HepG2 (cell line): Measurements from ENCODE around the gene RPS6KB1. TPM values are rescaled to one million over a fixed set of nuclear protein-coding genes. Genes with fewer than 3 reads are reported as not detected.

Experiments used
- FOXA3 ChIP-seq: IDR thresholded peaks from 2 replicates; pipeline ENCODE4 v1.6.1; 2016; ENCODE audit warnings: missing genetic modification reagents, missing compliant biosample characterization
- GATAD1 ChIP-seq: IDR thresholded peaks from 2 replicates; pipeline ENCODE4 v1.6.1; 2016; ENCODE audit warnings: missing genetic modification reagents, missing compliant biosample characterization
- HOXA7 ChIP-seq: sonication (generic); formaldehyde crosslinking; IDR thresholded peaks from 2 replicates; pipeline ENCODE4 v1.8.1; 2022; ENCODE audit warnings: mild to moderate bottlenecking, missing genetic modification reagents, moderate library complexity
- IRF2 ChIP-seq: IDR thresholded peaks from 2 replicates; pipeline ENCODE4 v1.6.1; 2018; ENCODE audit warnings: missing genetic modification reagents, missing compliant biosample characterization
- KDM3A ChIP-seq: IDR thresholded peaks from 2 replicates; pipeline ENCODE4 v1.6.1; 2018; ENCODE audit warnings: low read depth, missing compliant biosample characterization
- SAP130 ChIP-seq: IDR thresholded peaks from 2 replicates; pipeline ENCODE4 v1.6.1; 2016; ENCODE audit warnings: low read depth
- SKIL ChIP-seq: sonication (generic); formaldehyde crosslinking; IDR thresholded peaks from 2 replicates; pipeline ENCODE4 v1.8.0; 2022; ENCODE audit warnings: missing genetic modification reagents, mild to moderate bottlenecking, moderate library complexity, borderline replicate concordance
- SMAD9 ChIP-seq: sonication (generic); formaldehyde crosslinking; IDR thresholded peaks from 2 replicates; pipeline ENCODE4 v1.5.1; 2020; ENCODE audit warnings: mild to moderate bottlenecking, missing genetic modification reagents
- SMC3 ChIP-seq: IDR thresholded peaks from 2 replicates; pipeline ENCODE4 v1.6.1; 2011; ENCODE audit warnings: low read length, improper control_type of control experiment
- ZNF576 ChIP-seq: sonication (generic); formaldehyde crosslinking; IDR thresholded peaks from 2 replicates; pipeline ENCODE4 v1.4.0; 2020; ENCODE audit warnings: mild to moderate bottlenecking, missing genetic modification reagents
- ZNF607 ChIP-seq: sonication (generic); formaldehyde crosslinking; IDR thresholded peaks from 2 replicates; pipeline ENCODE4 v1.5.1; 2020; ENCODE audit warnings: missing genetic modification reagents, mild to moderate bottlenecking, borderline replicate concordance
- polyA plus RNA-seq, 8 experiments: library from polyadenylated mRNA; depleted of rRNA in 3 of 8; stranded (reverse) in 7 of 8; unstranded in 1 of 8; fragments of >200 nt; fragmentation: Illumina TruSeq in 4 of 8; extraction: Trizol in 4 of 8; gene quantifications; 2 replicates each; pipeline versions ENCODE4 v1.2.1 to v1.2.3, GENCODE V29; 2011 to 2016; ENCODE audit warnings: low read depth in 4 of 8, missing spikeins in 1 of 8, mixed read lengths in 1 of 8; ENCODE audit not compliant: insufficient read depth in 1 of 8
- total RNA-seq, 5 experiments: library from RNA; depleted of rRNA; stranded (reverse); fragments of >200 nt; fragmentation: Illumina TruSeq; extraction: Trizol; gene quantifications; 2 replicates each; pipeline ENCODE4 v1.2.3, GENCODE V29; 2016; ENCODE audit warnings: low read depth in 1 of 5
- TF ChIP-seq, protein P1 (sequence below): sonication (generic); formaldehyde crosslinking; IDR thresholded peaks from 2 replicates; pipeline ENCODE4 v1.4.0; 2020; ENCODE audit warnings: missing genetic modification reagents
- TF ChIP-seq, protein P2 (sequence below): sonication (generic); formaldehyde crosslinking; IDR thresholded peaks from 2 replicates; pipeline ENCODE4 v1.4.0; 2020; ENCODE audit warnings: missing genetic modification reagents
- TF ChIP-seq, protein P3 (sequence below): sonication (generic); formaldehyde crosslinking; IDR thresholded peaks from 2 replicates; pipeline ENCODE4 v1.5.0; 2020; ENCODE audit warnings: mild to moderate bottlenecking, missing genetic modification reagents, moderate library complexity
- TF ChIP-seq, protein P4 (sequence below): sonication (generic); formaldehyde crosslinking; IDR thresholded peaks from 2 replicates; pipeline ENCODE4 v1.4.0; 2020; ENCODE audit warnings: missing genetic modification reagents
- TF ChIP-seq, protein P5 (sequence below): sonication (generic); formaldehyde crosslinking; IDR thresholded peaks from 2 replicates; pipeline ENCODE4 v1.8.0; 2022; ENCODE audit warnings: missing genetic modification reagents, low read depth, mild to moderate bottlenecking, borderline replicate concordance

The RPS6KB1 gene
- total and polyA plus RNA-seq, 2 of the 13 experiments (the other 11 are each of a cell fraction or from before 2014, with no cell fraction given): 16.5 to 42.2 TPM

- TF ChIP-seq, protein P1, sequence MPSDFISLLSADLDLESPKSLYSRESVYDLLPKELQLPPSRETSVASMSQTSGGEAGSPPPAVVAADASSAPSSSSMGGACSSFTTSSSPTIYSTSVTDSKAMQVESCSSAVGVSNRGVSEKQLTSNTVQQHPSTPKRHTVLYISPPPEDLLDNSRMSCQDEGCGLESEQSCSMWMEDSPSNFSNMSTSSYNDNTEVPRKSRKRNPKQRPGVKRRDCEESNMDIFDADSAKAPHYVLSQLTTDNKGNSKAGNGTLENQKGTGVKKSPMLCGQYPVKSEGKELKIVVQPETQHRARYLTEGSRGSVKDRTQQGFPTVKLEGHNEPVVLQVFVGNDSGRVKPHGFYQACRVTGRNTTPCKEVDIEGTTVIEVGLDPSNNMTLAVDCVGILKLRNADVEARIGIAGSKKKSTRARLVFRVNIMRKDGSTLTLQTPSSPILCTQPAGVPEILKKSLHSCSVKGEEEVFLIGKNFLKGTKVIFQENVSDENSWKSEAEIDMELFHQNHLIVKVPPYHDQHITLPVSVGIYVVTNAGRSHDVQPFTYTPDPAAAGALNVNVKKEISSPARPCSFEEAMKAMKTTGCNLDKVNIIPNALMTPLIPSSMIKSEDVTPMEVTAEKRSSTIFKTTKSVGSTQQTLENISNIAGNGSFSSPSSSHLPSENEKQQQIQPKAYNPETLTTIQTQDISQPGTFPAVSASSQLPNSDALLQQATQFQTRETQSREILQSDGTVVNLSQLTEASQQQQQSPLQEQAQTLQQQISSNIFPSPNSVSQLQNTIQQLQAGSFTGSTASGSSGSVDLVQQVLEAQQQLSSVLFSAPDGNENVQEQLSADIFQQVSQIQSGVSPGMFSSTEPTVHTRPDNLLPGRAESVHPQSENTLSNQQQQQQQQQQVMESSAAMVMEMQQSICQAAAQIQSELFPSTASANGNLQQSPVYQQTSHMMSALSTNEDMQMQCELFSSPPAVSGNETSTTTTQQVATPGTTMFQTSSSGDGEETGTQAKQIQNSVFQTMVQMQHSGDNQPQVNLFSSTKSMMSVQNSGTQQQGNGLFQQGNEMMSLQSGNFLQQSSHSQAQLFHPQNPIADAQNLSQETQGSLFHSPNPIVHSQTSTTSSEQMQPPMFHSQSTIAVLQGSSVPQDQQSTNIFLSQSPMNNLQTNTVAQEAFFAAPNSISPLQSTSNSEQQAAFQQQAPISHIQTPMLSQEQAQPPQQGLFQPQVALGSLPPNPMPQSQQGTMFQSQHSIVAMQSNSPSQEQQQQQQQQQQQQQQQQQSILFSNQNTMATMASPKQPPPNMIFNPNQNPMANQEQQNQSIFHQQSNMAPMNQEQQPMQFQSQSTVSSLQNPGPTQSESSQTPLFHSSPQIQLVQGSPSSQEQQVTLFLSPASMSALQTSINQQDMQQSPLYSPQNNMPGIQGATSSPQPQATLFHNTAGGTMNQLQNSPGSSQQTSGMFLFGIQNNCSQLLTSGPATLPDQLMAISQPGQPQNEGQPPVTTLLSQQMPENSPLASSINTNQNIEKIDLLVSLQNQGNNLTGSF: no peak
- TF ChIP-seq, protein P2, sequence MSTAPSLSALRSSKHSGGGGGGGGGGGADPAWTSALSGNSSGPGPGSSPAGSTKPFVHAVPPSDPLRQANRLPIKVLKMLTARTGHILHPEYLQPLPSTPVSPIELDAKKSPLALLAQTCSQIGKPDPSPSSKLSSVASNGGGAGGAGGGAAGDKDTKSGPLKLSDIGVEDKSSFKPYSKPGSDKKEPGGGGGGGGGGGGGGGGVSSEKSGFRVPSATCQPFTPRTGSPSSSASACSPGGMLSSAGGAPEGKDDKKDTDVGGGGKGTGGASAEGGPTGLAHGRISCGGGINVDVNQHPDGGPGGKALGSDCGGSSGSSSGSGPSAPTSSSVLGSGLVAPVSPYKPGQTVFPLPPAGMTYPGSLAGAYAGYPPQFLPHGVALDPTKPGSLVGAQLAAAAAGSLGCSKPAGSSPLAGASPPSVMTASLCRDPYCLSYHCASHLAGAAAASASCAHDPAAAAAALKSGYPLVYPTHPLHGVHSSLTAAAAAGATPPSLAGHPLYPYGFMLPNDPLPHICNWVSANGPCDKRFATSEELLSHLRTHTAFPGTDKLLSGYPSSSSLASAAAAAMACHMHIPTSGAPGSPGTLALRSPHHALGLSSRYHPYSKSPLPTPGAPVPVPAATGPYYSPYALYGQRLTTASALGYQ: no peak
- TF ChIP-seq ZNF576 (CRISPR knock-in tag): no peak
- no peak for TF ChIP-seq KDM3A (CRISPR knock-in tag)
- TF ChIP-seq IRF2 (CRISPR knock-in tag): 0 out of 2 replicates have a peak, but pooled peaks have one; percentile 29
- no peak for TF ChIP-seq SKIL
- TF ChIP-seq, protein P3, sequence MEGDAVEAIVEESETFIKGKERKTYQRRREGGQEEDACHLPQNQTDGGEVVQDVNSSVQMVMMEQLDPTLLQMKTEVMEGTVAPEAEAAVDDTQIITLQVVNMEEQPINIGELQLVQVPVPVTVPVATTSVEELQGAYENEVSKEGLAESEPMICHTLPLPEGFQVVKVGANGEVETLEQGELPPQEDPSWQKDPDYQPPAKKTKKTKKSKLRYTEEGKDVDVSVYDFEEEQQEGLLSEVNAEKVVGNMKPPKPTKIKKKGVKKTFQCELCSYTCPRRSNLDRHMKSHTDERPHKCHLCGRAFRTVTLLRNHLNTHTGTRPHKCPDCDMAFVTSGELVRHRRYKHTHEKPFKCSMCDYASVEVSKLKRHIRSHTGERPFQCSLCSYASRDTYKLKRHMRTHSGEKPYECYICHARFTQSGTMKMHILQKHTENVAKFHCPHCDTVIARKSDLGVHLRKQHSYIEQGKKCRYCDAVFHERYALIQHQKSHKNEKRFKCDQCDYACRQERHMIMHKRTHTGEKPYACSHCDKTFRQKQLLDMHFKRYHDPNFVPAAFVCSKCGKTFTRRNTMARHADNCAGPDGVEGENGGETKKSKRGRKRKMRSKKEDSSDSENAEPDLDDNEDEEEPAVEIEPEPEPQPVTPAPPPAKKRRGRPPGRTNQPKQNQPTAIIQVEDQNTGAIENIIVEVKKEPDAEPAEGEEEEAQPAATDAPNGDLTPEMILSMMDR (CRISPR knock-in tag): peak; percentile 68
- TF ChIP-seq ZNF607: no peak
- peak; percentile 91 for TF ChIP-seq SMC3
- TF ChIP-seq GATAD1 (CRISPR knock-in tag): no peak
- no peak for TF ChIP-seq SMAD9
- no peak for TF ChIP-seq HOXA7 (CRISPR knock-in tag)
- TF ChIP-seq, protein P4, sequence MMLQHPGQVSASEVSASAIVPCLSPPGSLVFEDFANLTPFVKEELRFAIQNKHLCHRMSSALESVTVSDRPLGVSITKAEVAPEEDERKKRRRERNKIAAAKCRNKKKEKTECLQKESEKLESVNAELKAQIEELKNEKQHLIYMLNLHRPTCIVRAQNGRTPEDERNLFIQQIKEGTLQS (CRISPR knock-in tag): no peak
- TF ChIP-seq, protein P5, sequence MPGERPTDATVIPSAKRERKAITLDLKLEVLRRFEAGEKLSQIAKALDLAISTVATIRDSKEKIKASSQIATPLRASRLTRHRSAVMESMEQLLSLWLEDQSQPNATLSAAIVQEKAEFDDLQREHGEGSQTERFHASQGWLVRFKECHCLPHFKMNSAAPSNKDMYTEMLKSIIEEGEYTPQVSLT (CRISPR knock-in tag): no peak
- TF ChIP-seq FOXA3 (CRISPR knock-in tag): peak; percentile 54
- peak; percentile 38; the same call in 1 of the 2 replicates for TF ChIP-seq SAP130
Measured at GRCh38 chr17:59859444-59860025, 33.4 kb upstream of the RPS6KB1 start (continued).
